Measurements from ENCODE around the gene COMT.

- no peak for TF ChIP-seq EZH2phosphoT487 (IDR thresholded peaks at IDR 0.05; ENCODE audit: borderline replicate concordance)
- TF ChIP-seq CTCF (IDR thresholded peaks at IDR 0.05 in 2 of 3, conservative IDR thresholded peaks at IDR 0.05 in 1 of 3; ENCODE audit: borderline replicate concordance in 1 of 3, insufficient read depth in 1 of 3, low read depth in 2 of 3, low read length in 2 of 3): no peak
- TF ChIP-seq YY1 (IDR thresholded peaks at IDR 0.05; ENCODE audit: extremely low read depth, insufficient replicate concordance, low read depth, low read length): no peak
- TF ChIP-seq POLR2A (IDR thresholded peaks at IDR 0.05; ENCODE audit: borderline replicate concordance, extremely low read depth, insufficient read depth, insufficient read length): no peak
- TF ChIP-seq TCF7L2 (IDR thresholded peaks at IDR 0.05; ENCODE audit: borderline replicate concordance, extremely low read depth, insufficient read depth, insufficient read length): no peak
- TF ChIP-seq JUND (IDR thresholded peaks at IDR 0.05): no peak
- no peak for TF ChIP-seq CBX3 (IDR thresholded peaks at IDR 0.05; ENCODE audit: low read depth)
- TF ChIP-seq POLR2AphosphoS5 (IDR thresholded peaks at IDR 0.05; ENCODE audit: low read depth, low read length): no peak
- TF ChIP-seq CEBPB (IDR thresholded peaks at IDR 0.05; ENCODE audit: low read depth): no peak
- no peak for TF ChIP-seq SIN3A (IDR thresholded peaks at IDR 0.05; ENCODE audit: low read depth)
These were observed 11.7 kb upstream of the COMT start for GRCh38 chr22:19929586-19930550.
